ENCODE measurements around the gene C2CD4D.

C2CD4D gene

GRCh38 chr1:151790940-151791651, 48.5 kb downstream of the C2CD4D start:
- peak overlapping the region; percentile 90 for H3K4me3 ChIP-seq (ENCODE audit: insufficient read depth, low read depth, low read length, poor library complexity, severe bottlenecking)
- H3K36me3 ChIP-seq (ENCODE audit: control insufficient read depth, insufficient read depth, low read length): no peaks in the 10 kb centered on the region
- H3K27ac ChIP-seq (ENCODE audit: insufficient read depth, low read length, poor library complexity, severe bottlenecking): peak overlapping the region; percentile 46
- peaks cover 11% of the 10 kb centered on the region for H3K4me1 ChIP-seq (ENCODE audit: control insufficient read depth, insufficient read depth, low read length, poor library complexity, severe bottlenecking)
- H3K27me3 ChIP-seq (replicated peaks; ENCODE audit: control insufficient read depth, insufficient read depth, low read length, poor library complexity, severe bottlenecking): no peaks in the 10 kb centered on the region
- H3K9me3 ChIP-seq (ENCODE audit: control insufficient read depth, low read length): no peaks in the 10 kb centered on the region
- DNase-seq: peak in 1 of 3 donors; percentile 11

- no peaks in the 10 kb centered on the region for H3K27me3 ChIP-seq (replicated peaks; ENCODE audit: control insufficient read depth, insufficient read depth, low read length, poor library complexity, severe bottlenecking)
- peak within 1 kb of the TSS; percentile 46 for H3K27ac ChIP-seq (ENCODE audit: insufficient read depth, low read length, poor library complexity, severe bottlenecking)
- peaks cover 11% of the 10 kb centered on the region for H3K4me1 ChIP-seq (ENCODE audit: control insufficient read depth, insufficient read depth, low read length, poor library complexity, severe bottlenecking)
Observed at GRCh38 chr1:151790071-151790939, 49.3 kb downstream of the C2CD4D start, which contains the start of gene TDRKH. TSS of gene TDRKH (minus strand) at chr1:151790500. CDS start at chr1:151783022, 7,478 bp downstream.

More at GRCh38 chr1:151790071-151790939, 49.3 kb downstream of the C2CD4D start, which contains the start of gene TDRKH:
- DNase-seq: peak; percentile 97 to 98 (median 97)
- Histone ChIP-seq H3K9me3 (ENCODE audit: control insufficient read depth, low read length) (no peaks in the 10 kb centered on the region), H3K36me3 (ENCODE audit: control insufficient read depth, insufficient read depth, low read length) (no peaks in the 10 kb centered on the region), H3K4me3 (ENCODE audit: insufficient read depth, low read depth, low read length, poor library complexity, severe bottlenecking) (peak within 1 kb of the TSS; percentile 90)

All from effector memory CD4-positive, alpha-beta T cell (primary cell).